IPS-15b (cell line): ENCODE results near the gene COL23A1.

Source experiments
- H3K27me3 ChIP-seq: one replicate; pipeline ENCODE4 v1.6.1; 2013; ENCODE audit warnings: low read length; ENCODE audit not compliant: control insufficient read depth, insufficient read depth
- H3K36me3 ChIP-seq: one replicate; pipeline ENCODE4 v1.6.1; 2013; ENCODE audit warnings: low read length; ENCODE audit not compliant: control insufficient read depth, insufficient read depth
- H3K4me1 ChIP-seq: one replicate; pipeline ENCODE4 v1.6.1; 2013; ENCODE audit warnings: mild to moderate bottlenecking, low read length; ENCODE audit not compliant: control insufficient read depth, insufficient read depth
- H3K4me3 ChIP-seq: one replicate; pipeline ENCODE4 v1.5.1; 2013; ENCODE audit warnings: low read depth, low read length
- H3K9ac ChIP-seq: one replicate; pipeline ENCODE4 v1.6.1; 2013; ENCODE audit warnings: low read depth, mild to moderate bottlenecking, low read length
- H3K9me3 ChIP-seq: one replicate; pipeline ENCODE4 v1.6.1; 2013; ENCODE audit warnings: mild to moderate bottlenecking, low read length; ENCODE audit not compliant: control insufficient read depth, insufficient read depth

The COL23A1 gene

DNA sequence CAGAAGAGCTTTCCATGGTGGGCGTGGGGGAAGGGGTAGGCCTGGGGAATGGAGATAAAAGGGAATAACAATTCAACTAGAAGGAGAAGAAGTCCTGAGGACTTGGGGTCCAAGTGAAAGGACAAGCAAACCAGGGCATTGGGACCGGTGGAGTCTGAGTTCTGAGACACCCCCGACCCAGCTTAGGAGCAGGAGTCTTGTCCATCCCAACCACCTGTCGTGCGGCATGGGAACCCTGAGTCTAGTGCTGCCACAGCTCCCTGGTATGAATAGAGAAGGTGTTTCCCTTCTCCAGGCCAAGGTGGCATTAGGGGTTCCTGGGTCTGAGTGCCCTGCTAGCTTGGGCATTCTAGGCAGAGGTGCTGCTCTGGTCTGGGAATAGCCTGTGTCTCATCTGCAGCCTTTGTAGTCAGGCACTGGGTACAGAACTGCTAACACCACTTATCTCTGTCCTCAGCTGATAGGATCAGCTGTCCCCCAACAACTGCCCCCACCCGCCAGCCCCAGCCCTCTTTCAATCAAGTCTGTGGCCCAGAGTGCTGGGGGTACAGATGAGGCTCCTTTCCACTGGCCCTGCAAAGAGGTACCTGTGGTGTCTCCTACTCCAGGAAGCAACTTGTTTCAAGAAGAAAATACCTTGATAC is 375.9 kb downstream of the COL23A1 start:
- Histone ChIP-seq H3K36me3 (peaks cover 57% of the 10 kb centered on the region), H3K9ac (no peak overlapping the region), H3K27me3 (no peaks in the 10 kb centered on the region), H3K9me3 (no peaks in the 10 kb centered on the region), H3K4me1 (peaks cover 4% of the 10 kb centered on the region), H3K4me3 (no peak overlapping the region)

DNA sequence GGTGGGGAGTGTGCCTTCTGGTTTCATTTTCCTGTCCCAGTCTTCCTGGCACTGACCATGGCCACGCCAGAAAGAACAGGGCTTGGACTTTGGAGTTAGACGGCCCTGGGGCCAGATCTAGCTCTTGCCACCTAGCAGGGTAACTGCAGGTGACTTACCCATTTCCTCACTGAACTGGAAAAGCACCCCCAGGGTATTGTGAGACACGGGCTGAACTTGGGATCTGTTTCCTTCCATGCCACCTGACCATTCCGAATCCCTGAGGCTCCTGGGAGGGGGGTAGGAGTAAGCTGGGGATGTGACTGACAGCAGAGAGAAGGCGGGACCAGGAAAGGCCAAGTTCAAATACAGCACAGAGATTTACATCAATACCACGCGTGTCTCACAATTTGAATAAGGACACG is 376.4 kb downstream of the COL23A1 start:
- Histone ChIP-seq H3K36me3 (peaks cover 62% of the 10 kb centered on the region), H3K4me1 (peaks cover 4% of the 10 kb centered on the region), H3K9ac (no peak overlapping the region), H3K9me3 (no peaks in the 10 kb centered on the region), H3K4me3 (no peak overlapping the region), H3K27me3 (no peaks in the 10 kb centered on the region)

DNA sequence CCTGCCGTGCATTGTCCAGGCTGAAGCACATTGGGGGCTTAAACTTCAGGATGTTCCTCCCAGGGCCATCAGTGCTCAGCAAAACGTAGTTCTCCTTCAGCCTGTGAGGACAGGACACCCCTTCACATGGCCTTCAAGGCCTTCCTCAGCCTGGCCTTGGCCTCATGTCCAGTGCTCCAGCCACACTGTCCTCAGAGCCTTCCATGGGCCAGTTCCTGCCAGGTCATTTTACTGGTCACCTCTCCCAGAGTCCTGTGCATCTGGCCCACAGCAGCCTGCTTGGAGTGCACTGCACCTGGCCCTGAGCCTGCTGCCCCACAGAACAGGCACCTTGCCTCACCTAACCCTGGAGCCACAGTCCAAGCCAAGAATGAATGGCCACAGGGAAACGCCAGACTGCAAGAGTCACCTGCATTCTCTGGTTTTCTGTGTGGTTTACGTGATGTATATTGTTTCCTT is 377.2 kb downstream of the COL23A1 start:
- Histone ChIP-seq H3K4me3 (no peak overlapping the region), H3K36me3 (peaks cover 69% of the 10 kb centered on the region), H3K9ac (no peak overlapping the region), H3K27me3 (no peaks in the 10 kb centered on the region), H3K9me3 (no peaks in the 10 kb centered on the region), H3K4me1 (peaks cover 4% of the 10 kb centered on the region)

DNA sequence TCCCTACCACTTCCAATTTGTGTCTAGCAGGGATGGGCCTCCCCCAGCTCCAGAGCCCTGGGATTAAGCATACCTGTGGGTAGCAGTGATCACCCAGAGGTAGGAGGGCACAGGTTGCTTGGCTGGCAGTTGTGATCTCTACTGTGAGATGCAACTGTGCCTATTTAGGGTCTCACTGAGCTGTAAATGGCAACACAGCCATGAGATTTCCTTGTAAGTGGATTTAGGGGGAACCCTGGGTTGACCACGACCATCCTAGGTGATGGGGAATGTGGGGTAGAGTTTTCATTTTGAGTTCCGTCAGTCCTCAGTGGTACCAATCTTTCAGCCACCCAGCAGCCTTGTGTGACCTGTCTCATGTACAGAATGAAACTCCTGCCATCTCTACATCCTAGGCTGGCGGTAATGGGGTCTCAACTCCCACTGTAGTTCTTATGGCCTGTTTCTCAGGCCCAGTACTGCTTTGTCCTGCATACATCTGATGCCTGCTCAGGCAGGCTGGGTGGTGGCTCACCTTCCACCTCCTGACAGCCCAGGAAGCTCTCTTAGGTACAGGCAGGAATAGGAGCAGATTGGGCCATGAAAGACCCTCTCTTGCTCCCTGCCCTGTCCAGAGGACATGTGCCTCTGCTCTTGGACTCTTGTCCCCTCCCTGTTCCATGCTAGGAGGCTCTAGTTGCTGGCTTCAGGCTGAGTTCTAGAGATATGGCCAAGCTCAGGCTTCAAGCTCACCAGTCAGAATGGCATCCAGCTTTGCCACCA is 377.8 kb downstream of the COL23A1 start:
- H3K4me1 ChIP-seq: peaks cover 4% of the 10 kb centered on the region
- no peak overlapping the region for H3K4me3 ChIP-seq
- H3K9ac ChIP-seq: no peak overlapping the region
- H3K36me3 ChIP-seq: peaks cover 76% of the 10 kb centered on the region
- no peaks in the 10 kb centered on the region for H3K27me3 ChIP-seq
- no peaks in the 10 kb centered on the region for H3K9me3 ChIP-seq

DNA sequence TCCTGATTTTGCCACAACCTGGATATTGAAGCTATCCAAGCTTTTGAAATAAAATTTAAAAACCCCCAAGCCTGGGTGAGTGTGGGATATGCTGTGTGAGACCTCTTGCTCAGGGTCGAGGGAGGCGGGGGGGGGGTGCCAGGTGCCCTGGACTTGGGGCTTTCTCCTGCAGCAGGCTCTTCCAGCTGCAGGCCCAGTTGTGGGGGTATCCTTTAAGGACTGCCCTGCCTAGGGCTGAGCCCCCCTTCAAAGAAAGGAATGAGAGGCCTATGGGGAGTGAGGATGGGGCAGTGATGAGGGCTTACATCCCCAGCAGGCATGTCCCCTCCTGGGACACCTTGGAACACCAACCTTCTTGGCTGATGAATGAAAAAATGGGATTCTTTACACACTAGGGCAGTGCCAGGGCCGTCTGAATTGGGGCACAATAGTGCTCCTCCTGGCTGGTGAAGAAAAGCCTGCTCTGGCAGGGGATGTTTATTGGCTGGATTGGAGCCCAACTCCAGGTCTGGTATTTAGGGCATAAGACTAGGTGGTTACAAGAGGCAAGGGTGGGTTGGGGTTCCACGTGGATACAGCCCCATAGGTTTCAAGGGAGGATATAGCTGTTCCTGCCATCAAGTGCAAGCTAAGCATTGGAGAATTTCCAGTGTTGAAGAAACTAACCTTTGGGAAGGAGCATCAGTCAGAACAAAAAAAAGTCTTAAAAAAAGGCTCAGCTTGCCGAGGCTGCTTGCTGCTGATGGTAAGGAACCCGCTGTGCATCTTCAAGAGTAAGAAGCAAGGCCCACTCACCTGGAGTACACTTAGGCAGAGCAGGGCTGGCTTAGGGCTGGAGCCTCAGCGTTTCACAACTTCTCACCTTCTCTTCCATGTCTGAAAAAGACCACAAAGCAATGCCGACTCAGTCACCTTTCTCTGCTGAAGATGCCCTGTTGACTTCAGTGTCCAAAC is 378.8 kb downstream of the COL23A1 start:
- Histone ChIP-seq H3K27me3 (no peaks in the 10 kb centered on the region), H3K9me3 (no peaks in the 10 kb centered on the region), H3K4me1 (peaks cover 4% of the 10 kb centered on the region), H3K4me3 (no peak overlapping the region), H3K36me3 (peaks cover 82% of the 10 kb centered on the region), H3K9ac (no peak overlapping the region)

DNA sequence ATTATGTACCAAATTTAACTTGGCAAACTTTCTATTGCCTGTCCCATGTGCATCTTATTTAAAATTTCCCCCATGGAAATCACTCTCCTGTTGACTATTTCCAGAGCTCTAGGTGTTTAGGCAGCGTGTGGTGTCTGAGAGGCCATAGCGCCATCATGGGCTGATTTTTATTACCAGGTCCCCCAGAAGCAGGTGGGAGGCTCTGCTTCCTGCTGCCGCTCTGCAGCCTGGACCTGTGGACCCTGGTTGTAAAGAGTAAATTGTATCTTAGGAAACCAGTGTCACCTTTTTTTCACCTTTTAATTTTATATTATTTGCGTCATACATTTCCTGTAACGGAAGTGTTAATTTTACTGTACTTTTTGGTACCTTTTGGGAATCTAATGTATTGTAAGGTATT is 379.5 kb downstream of the COL23A1 start:
- Histone ChIP-seq H3K36me3 (peaks cover 81% of the 10 kb centered on the region), H3K9ac (no peak overlapping the region), H3K9me3 (no peaks in the 10 kb centered on the region), H3K27me3 (no peaks in the 10 kb centered on the region), H3K4me3 (no peak overlapping the region), H3K4me1 (peaks cover 5% of the 10 kb centered on the region)

DNA sequence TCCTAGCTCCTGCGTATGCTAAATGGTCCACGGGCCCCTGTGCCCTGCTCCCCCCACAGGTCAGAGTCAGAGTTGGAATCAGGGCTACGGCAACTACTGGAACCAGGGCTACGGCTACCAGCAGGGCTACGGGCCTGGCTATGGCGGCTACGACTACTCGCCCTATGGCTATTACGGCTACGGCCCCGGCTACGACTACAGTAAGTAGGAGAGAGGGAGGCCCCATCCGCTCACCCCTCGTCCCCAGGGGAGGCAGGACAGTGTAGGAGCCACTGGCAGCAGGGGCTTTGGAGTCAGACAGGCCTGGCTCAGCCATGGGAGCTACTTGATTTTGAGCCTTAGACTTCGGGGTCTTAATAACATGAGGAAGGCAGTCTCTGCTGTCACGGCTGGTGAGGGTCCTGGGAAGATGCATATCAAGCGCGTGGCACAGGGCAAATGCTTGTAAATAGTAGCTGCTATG is 380.1 kb downstream of the COL23A1 start:
- Histone ChIP-seq H3K36me3 (peaks cover 78% of the 10 kb centered on the region), H3K27me3 (no peaks in the 10 kb centered on the region), H3K9me3 (no peaks in the 10 kb centered on the region), H3K9ac (no peak overlapping the region), H3K4me3 (no peak overlapping the region), H3K4me1 (peaks cover 5% of the 10 kb centered on the region)

DNA sequence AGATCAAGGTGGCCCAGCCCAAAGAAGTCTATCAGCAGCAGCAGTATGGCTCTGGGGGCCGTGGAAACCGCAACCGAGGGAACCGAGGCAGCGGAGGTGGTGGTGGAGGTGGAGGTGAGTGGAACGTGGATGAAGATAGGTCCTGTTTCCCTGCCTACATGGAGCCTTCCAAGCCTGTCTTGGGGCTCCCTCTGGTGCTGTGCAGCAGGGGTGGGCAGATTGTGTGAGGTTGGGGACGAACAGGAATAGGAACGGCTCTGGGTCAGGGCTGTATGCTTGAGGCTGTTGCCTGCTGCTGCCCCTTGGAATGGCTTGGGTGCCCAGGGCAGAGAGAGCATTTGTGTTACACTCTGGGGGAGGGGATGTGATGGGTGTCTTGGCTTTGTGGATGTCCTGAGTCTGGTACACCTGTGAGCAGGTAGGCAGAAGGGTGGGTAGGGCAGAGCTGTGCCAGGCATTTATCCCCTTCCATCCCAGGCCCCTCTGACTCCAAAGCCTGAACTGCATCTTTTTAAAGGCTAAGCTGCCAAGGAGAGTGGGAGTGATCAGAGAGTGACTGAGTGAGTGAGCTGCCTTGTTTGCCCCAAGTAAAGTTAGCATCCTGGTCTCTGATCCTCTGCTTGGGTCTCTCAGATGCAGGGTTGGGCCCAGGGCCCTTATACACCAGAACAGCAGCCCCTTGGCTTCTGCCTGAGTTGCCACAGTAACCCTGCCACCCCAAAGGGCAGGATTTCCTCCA is 380.7 kb downstream of the COL23A1 start:
- Histone ChIP-seq H3K4me1 (peaks cover 5% of the 10 kb centered on the region), H3K36me3 (peaks cover 72% of the 10 kb centered on the region), H3K27me3 (no peaks in the 10 kb centered on the region), H3K4me3 (no peak overlapping the region), H3K9me3 (no peaks in the 10 kb centered on the region), H3K9ac (no peak overlapping the region)

DNA sequence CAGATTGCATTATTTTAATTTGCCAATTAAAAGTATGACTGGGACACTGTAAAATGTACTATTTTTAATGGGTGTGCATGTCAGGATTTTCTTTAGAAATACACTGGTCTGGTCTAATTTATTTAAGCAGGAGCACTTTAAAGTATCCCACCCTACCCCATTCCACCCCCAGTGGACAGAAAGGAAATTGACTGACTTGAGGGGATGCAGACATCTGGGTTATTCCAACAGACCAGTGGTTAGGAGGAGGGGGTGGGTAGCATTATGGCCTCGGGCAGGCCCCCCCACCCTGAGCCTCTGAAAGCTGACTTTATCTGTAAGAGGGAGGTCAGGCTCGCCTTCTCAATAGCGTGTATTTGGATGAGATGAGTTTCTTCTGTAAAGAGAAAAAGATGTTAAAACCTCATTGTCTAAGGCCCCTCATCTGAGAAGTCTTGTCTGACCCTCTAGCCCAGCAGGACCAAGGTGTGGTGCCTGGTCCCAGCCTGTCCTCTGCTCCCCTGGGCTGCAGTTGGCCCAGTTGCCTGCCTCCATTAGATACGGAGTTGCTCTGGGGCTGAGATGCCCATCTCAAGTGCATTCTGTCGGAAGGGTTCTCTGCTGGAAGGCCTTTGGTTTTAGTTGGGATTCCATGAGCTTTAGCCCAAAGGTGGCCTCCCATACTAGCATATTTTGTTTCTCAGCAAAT is 381.5 kb downstream of the COL23A1 start:
- H3K4me3 ChIP-seq: no peak overlapping the region
- no peaks in the 10 kb centered on the region for H3K9me3 ChIP-seq
- H3K36me3 ChIP-seq: peaks cover 65% of the 10 kb centered on the region
- peaks cover 5% of the 10 kb centered on the region for H3K4me1 ChIP-seq
- H3K27me3 ChIP-seq: no peaks in the 10 kb centered on the region
- H3K9ac ChIP-seq: no peak overlapping the region

DNA sequence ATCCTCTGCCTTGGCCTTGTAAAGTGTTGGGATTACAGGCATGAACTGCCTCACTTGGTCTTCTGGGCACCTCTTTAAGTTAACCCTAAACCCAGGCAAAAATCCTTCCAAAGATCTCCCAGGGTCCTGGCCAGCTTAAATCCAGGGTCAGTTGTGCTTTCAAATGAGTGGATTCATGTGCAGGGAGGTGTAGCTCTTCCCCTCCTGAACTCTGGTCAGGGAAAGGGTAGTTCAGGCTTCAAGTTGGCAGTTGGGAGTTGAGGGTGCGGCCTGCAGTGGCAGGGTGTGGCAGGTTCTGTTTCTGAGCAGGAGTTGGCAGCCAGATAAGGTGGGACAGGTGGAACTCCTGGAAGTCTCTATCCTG is 382.3 kb downstream of the COL23A1 start:
- Histone ChIP-seq H3K9me3 (no peaks in the 10 kb centered on the region), H3K36me3 (peaks cover 65% of the 10 kb centered on the region), H3K9ac (no peak overlapping the region), H3K4me3 (no peak overlapping the region), H3K27me3 (no peaks in the 10 kb centered on the region), H3K4me1 (peaks cover 5% of the 10 kb centered on the region)
